Renal pelvis (tissue), 4 donors: ENCODE data around the gene COL13A1. TPM values are rescaled to one million over a fixed set of nuclear protein-coding genes. Genes with fewer than 3 reads are reported as not detected.

Experiments used
- DNase-seq: peaks from one replicate; pipeline ENCODE4 v3.0.0-alpha.2; 2013
- polyA plus RNA-seq, 3 donors: library from polyadenylated mRNA; unstranded; fragments of 120-200 nt; gene quantifications; one replicate each; pipeline ENCODE4 v1.2.1, GENCODE V29; 2013; ENCODE audit not compliant: insufficient read length in 3 of 3

COL13A1 gene
- polyA plus RNA-seq, 3 donors = 29.1 to 29.6 (median 29.6) TPM

GRCh38 chr10:69904533-69904932, 102.8 kb downstream of the COL13A1 start:
- DNase-seq = no peak

- no peak for DNase-seq
Observed at GRCh38 chr10:69906425-69906824, 104.7 kb downstream of the COL13A1 start.

- DNase-seq = no peak
Observed at GRCh38 chr10:69907517-69907916, 105.8 kb downstream of the COL13A1 start.

GRCh38 chr10:69908124-69908523, 106.4 kb downstream of the COL13A1 start:
- DNase-seq = peak; percentile 33

- no peak for DNase-seq
Observed at GRCh38 chr10:69910561-69910960, 108.9 kb downstream of the COL13A1 start.

- DNase-seq = no peak
Observed at GRCh38 chr10:69911613-69912528, 110.2 kb downstream of the COL13A1 start.

- DNase-seq = peak; percentile 44
Observed at GRCh38 chr10:69912589-69912988, 110.9 kb downstream of the COL13A1 start.

GRCh38 chr10:69913606-69914382, 112.1 kb downstream of the COL13A1 start:
- DNase-seq = no peak

- DNase-seq = peak; percentile 79
Observed at GRCh38 chr10:69914398-69915214, 112.9 kb downstream of the COL13A1 start.

GRCh38 chr10:69915215-69915560, 113.5 kb downstream of the COL13A1 start:
- no peak for DNase-seq

- DNase-seq = no peak
Observed at GRCh38 chr10:69916118-69916517, 114.4 kb downstream of the COL13A1 start.

GRCh38 chr10:69918036-69918435, 116.3 kb downstream of the COL13A1 start:
- DNase-seq = no peak

- DNase-seq = no peak
Observed at GRCh38 chr10:69919250-69919649, 117.5 kb downstream of the COL13A1 start.

GRCh38 chr10:69925111-69925510, 123.4 kb downstream of the COL13A1 start:
- DNase-seq = no peak

GRCh38 chr10:69928339-69928738, 126.6 kb downstream of the COL13A1 start:
- DNase-seq = no peak

- DNase-seq = no peak
Observed at GRCh38 chr10:69929575-69929974, 127.9 kb downstream of the COL13A1 start.

GRCh38 chr10:69934768-69935167, 133.1 kb downstream of the COL13A1 start:
- DNase-seq = no peak

- DNase-seq = no peak
Observed at GRCh38 chr10:69936091-69936490, 134.4 kb downstream of the COL13A1 start.

- DNase-seq = no peak
Observed at GRCh38 chr10:69938541-69938991, 136.9 kb downstream of the COL13A1 start.

- no peak for DNase-seq
Observed at GRCh38 chr10:69939061-69939460, 137.4 kb downstream of the COL13A1 start.

GRCh38 chr10:69939481-69939880, 137.8 kb downstream of the COL13A1 start:
- DNase-seq = no peak

GRCh38 chr10:69941730-69942129, 140.0 kb downstream of the COL13A1 start:
- DNase-seq = no peak
